Hepatic stellate cell (primary cell): ENCODE results near the gene ATP8B3.

Experiments used
- DNase-seq: peaks from one replicate; pipeline ENCODE4 v3.0.0; 2011; ENCODE audit warnings: low spot score

ATP8B3 gene

DNA sequence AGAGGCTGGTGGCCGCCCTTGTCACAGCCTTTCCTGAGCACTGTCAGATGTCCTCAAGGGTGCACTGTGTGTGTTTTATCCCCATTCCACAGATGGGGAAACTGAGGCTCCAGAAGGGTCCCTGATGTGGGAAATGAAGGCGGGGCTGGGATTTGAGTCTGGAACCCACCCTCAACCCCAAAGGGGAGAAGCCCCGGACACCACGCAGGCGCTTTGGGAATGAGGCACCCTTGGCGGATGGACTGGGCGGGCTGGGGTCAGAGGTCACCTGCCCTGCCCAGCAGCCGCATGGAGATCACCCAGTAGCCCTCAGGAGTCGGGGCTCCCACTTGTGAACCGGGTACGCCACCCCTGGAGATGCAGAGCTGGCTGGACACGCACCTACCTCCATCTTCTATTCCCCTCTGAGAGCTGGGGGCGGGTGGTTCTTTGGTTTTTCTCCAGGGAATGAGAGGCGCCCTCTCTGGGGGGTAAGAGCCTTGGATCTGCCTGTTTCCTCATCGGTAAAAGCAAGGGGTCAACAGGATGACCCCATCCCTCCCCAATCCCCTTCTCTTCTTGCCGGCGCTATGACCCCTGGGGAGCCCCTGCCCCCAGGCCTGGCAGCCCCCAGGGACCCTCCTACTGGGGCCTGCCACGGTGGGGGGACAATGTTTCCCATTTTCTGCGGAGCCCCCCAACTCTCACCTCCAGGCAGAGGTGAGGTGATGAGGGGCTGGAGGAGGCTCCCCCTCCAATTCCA is 67.1 kb downstream of the ATP8B3 start:
- no peak for DNase-seq

DNA sequence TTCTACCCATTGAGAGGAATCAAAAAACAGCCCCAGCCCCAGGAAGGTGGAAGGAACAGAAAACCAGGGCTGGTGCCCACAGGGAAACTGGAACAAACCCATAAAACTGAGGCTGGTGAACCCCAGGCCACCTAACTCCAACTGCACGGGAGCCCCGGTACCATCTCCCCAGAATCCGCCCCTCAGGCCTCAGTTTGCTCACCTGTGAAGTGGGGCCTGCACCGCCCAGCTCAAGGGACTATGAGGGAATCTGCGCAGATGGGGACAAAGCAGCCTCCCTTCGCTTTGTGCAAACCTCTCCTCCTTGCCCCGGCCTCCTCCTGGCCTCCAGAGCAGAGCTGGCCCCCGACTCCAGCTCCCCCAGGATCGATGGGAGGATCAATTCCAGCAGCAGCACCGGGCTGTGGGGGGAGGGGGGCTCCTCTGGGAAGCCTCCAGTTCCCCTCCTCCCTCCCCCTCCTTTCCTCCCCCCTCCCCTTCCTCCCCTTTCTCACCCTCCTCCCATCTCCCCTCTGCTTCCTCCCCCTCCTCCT is 67.9 kb downstream of the ATP8B3 start:
- DNase-seq, result no peak

DNA sequence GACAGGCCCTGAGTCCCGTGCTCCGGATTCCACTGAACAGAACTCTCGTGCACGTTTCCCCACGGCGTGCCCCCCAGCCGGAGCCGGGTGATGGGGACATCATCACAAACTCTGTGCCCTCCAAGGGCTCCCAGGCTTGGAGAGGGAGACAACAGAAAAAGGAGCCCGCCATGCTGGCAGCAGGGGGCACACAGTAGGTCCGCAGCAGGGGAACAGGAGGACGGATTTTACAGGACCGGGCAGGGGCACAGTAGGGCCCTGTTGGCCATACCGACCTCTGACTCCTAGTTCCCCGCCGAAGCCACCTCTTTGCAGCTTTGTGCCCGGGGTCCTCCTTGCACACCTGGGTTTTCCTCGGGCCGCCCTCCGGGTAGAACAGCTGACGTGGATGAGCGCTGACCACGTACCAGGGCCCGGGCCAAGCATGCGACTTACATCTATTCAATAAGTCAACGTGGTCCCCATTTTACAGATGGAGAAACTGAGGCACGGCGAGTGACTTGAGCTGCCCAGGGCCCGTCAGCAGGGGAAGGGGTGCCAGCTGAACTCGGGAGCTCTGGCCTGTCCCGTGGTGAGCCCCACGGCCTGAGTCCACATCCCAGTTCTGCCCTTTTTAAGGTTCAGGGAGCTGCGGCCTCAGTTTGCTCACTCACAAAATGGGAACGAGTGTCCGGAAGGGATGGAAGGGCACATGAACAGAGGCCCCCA is 68.9 kb downstream of the ATP8B3 start:
- no peak for DNase-seq

DNA sequence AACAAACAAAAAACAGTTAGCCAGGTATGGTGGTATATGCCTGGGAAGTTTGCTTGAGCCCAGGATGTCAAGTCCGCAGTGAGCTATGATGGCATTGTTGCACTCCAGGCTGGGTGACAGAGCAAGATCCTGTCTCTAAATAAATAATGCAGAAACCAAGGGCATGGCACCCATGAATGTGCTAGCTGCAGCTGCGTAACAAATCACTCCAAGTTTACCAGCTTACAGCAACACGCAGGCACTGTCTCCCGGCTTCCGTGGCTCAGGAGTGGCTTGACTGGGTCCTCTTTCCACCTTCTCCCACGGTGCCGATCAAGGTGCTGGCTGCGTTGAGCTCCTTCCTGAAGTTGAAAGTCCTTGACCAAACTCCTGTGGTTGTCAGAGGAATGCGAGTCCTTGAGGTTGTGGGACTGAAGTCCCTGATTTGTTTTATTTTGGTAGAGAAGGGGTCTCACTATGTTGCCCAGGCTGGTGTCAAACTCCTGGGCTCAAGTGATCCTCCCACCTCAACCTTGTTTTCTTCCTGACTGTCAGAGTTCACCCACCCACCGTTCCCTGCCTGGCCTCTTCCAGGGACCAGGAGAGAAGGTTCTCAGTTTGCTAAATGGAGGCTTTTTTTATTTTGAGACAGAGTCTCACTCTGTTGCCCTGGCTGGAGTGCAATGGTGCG is 72.0 kb downstream of the ATP8B3 start:
- no peak for DNase-seq

DNA sequence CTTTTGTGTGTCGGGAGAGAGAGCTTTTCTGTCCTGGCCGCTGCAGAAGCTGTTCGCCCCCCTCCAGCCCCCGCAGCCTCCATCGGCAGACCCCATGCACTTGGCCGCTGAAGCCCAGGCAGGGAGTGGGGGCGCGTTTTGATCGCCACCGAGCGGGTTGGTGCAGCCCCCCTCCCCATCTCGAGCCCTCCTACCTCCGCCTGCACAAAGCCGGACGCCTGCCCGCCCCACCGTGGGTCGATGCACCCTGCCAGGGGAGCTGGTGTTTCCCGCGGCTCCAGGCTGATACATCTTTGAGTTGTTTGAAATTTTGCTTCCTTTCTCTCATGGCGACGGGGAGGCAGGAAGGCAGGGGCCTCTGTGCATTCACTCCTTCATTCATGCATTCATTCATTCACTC is 75.1 kb downstream of the ATP8B3 start:
- no peak for DNase-seq

DNA sequence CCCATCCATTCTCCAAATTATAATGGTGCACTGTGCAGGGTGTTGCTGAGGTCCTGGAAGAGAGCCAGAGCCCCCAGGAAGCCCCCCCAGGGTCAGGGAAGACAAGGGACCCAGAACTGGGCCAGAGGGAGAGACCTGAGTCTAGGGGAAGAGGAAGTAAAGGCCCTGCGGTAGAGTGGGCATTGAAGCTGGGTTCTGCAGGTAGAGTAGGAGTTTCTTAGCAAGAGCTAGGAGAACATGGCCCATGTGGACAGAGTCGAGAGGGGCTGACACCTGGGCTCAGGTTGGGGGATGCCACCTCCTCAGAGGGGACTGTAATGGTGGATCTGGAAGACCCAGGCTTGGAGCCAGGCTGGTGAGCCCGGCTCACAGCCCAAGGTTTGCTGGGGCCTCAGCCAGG is 75.8 kb downstream of the ATP8B3 start:
- DNase-seq, result no peak

DNA sequence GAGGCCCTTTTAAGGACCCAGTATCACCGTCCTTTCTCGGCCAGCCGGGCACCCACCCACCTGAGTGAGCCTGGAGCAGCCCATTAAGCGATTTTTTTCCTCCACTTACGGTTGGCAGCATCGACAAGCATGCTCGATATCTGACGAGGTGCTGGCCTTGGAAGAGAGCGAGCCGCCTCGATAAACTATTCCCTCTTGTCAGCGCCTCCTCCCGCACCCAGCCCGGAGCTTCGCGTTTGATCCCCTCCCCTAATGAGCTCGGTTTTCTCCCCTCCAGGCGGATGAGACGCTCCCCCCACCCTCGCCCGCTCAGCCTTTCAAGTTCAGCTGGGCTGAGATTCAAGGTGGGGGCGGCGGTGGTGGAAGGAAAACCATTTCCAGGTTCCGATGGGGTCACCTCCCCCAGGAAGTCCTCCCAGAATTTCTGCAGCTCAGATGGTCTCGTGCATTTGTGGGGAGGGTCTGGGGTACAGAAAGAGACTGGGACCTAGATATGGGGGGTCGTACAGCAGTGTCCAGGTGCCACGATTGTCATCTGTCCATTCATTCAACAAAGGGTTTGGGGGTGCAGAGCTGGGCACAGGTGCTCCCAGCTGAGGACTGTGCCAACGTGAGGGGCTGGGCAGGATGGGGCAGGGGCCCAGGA is 77.6 kb downstream of the ATP8B3 start:
- DNase-seq, result no peak
